Colonic mucosa (tissue), 4 donors: Measurements from ENCODE around the gene OXCT1. TPM values are rescaled to one million over a fixed set of nuclear protein-coding genes. Genes with fewer than 3 reads are reported as not detected.

Experiments used
- DNase-seq: peaks from one replicate; pipeline ENCODE4 v3.0.0-alpha.2; 2020
- H3K27ac ChIP-seq: fragments of 200-600 bp; one replicate; pipeline ENCODE4 v1.8.0; 2021
- H3K27me3 ChIP-seq: fragments of 200-600 bp; one replicate; pipeline ENCODE4 v1.8.0; 2021
- H3K36me3 ChIP-seq: fragments of 200-600 bp; one replicate; pipeline ENCODE4 v1.8.0; 2021
- H3K4me1 ChIP-seq: fragments of 200-600 bp; one replicate; pipeline ENCODE4 v1.8.0; 2021; ENCODE audit warnings: mild to moderate bottlenecking
- H3K4me3 ChIP-seq: fragments of 200-600 bp; one replicate; pipeline ENCODE4 v1.8.0; 2021
- H3K9ac ChIP-seq, 2 donors: one replicate each; pipeline ENCODE4 v1.7.0; 2013; ENCODE audit warnings: control low read depth in 2 of 2, low read depth in 2 of 2, low read length in 2 of 2
- H3K9me3 ChIP-seq: fragments of 200-600 bp; one replicate; pipeline ENCODE4 v1.8.0; 2021
- intact Hi-C: fragments of 100-400 bp; cut with DNase I; formaldehyde crosslinking; loops from one replicate; pipeline ENCODE4 v1.14.1; 2022
- total RNA-seq, 2 donors: library from RNA; stranded (reverse); fragmentation: NEBNext Ultra II Directional in 1 of 2; extraction: Animal tissue kit (Norgen Biotek cat#: 25700) in 1 of 2; gene quantifications; one replicate each; pipeline ENCODE4 v1.2.1, GENCODE V29; 2021
- TF ChIP-seq, protein P1 (sequence below): fragments of 200-600 bp; IDR thresholded peaks from one replicate; pipeline ENCODE4 v1.8.0; 2022; ENCODE audit warnings: antibody characterized with exemption, mild to moderate bottlenecking
- donor health status: healthy.
- donor health status: DM: no; HTN: no; CAD: no.
- donor health status: DM: no; HTN: no; CAD: no.

Gene OXCT1
- total RNA-seq, 2 donors from 2014 or later, result 23.8 to 31.3 TPM

DNA sequence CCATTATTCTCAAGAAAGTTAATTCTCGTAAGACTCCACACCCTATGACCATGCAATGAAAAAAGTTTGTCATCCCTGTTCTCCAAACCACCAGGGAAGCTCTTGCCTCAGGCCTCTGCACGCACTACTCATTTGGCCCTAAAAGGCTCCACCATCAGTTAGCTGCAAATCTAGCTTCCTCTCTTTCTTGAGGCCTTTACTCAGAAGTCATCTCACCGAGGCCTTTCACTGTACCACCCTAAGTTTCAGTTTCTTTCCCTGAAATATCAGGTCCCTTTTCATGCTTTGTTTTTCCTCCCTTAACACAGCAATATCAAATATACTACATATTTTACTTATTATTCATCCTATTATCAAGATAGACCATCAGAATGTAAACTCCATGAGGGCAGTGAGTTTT, 39.1 kb downstream of the OXCT1 start:
- intact Hi-C loops, result loop anchor here (10.0 kb wide), 1 partner anchor 106 kb away; no protein-coding TSS in a partner anchor
- H3K36me3 ChIP-seq, result no peaks in the 10 kb centered on the region
- DNase-seq, result no peak
- H3K4me1 ChIP-seq, result no peaks in the 10 kb centered on the region
- no peaks in the 10 kb centered on the region for H3K27me3 ChIP-seq
- no peaks in the 10 kb centered on the region for H3K9me3 ChIP-seq
- TF ChIP-seq, protein P1, sequence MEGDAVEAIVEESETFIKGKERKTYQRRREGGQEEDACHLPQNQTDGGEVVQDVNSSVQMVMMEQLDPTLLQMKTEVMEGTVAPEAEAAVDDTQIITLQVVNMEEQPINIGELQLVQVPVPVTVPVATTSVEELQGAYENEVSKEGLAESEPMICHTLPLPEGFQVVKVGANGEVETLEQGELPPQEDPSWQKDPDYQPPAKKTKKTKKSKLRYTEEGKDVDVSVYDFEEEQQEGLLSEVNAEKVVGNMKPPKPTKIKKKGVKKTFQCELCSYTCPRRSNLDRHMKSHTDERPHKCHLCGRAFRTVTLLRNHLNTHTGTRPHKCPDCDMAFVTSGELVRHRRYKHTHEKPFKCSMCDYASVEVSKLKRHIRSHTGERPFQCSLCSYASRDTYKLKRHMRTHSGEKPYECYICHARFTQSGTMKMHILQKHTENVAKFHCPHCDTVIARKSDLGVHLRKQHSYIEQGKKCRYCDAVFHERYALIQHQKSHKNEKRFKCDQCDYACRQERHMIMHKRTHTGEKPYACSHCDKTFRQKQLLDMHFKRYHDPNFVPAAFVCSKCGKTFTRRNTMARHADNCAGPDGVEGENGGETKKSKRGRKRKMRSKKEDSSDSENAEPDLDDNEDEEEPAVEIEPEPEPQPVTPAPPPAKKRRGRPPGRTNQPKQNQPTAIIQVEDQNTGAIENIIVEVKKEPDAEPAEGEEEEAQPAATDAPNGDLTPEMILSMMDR, result no peak
- H3K27ac ChIP-seq, result no peak overlapping the region
- H3K9ac ChIP-seq, result no peak overlapping the region
- H3K4me3 ChIP-seq, result no peak overlapping the region

DNA sequence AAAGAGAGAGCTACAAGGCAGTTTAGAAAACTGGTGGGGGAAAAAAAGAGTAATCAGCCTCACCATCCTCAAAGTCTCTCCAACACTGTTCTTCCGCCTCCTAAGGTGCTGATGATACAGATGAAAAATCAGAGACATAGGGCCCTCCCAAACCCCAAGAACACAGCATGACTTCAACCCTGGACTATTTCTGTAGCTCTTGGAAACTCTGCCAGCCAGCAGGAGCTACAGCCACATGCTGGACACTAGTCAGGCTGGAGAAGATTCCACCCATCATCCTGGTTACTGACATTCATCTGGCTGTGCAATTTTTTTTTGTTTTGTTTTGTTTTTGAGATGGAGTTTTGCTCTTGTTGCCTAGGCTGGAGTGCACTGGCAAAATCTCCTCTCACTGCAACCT, 42.4 kb downstream of the OXCT1 start:
- TF ChIP-seq, protein P1, result no peak
- no peaks in the 10 kb centered on the region for H3K4me1 ChIP-seq
- H3K4me3 ChIP-seq, result no peak overlapping the region
- DNase-seq, result no peak
- H3K9ac ChIP-seq, result no peak overlapping the region
- H3K27me3 ChIP-seq, result no peaks in the 10 kb centered on the region
- no peaks in the 10 kb centered on the region for H3K36me3 ChIP-seq
- no peaks in the 10 kb centered on the region for H3K9me3 ChIP-seq
- intact Hi-C loops, result no loop called here
- H3K27ac ChIP-seq, result no peak overlapping the region

DNA sequence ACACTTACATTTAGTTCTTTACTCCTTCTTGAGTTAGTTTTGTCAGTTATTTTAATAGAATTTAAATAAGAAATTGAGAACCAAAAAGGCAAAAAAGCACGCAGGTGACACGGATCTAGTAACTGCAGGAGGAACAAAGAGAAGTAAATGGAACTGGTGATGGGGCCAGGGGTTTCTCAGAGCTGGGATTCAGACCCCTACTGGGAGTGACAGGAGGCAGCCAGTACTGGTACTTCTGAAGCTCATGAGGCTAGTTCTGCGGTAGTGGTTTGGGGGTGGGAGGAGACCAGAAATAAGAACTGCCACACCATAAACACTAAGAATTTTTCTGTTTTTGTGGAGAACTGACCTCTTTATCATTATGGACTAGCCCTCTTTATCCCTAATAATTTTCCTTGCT, 48.2 kb downstream of the OXCT1 start:
- DNase-seq, result no peak
- H3K4me1 ChIP-seq, result no peaks in the 10 kb centered on the region
- H3K9ac ChIP-seq, result no peak overlapping the region
- no peaks in the 10 kb centered on the region for H3K36me3 ChIP-seq
- TF ChIP-seq, protein P1, result no peak
- no peak overlapping the region for H3K27ac ChIP-seq
- intact Hi-C loops, result no loop called here
- H3K9me3 ChIP-seq, result no peaks in the 10 kb centered on the region
- no peaks in the 10 kb centered on the region for H3K27me3 ChIP-seq
- H3K4me3 ChIP-seq, result no peak overlapping the region

DNA sequence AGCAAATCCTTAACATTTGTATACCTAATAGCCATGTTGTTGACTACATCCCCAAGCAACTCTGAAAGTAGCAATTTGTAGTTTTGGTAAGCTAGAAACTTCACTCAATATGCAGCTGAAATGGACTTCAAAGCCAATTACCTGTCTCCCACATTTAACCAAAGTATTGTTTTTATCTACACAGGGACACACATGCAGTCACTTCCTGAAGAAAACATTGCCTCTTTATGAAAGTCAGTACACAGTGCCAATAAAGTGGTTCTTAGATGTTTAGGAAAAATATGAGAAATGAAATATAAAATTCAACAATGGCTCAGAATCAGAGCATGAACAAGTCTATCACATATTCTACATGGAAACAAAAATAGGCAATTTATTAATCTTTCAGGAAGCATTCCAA, 49.2 kb downstream of the OXCT1 start:
- intact Hi-C loops, result no loop called here
- no peaks in the 10 kb centered on the region for H3K36me3 ChIP-seq
- H3K9me3 ChIP-seq, result no peaks in the 10 kb centered on the region
- TF ChIP-seq, protein P1, result no peak
- peaks cover 3% of the 10 kb centered on the region for H3K4me1 ChIP-seq
- H3K4me3 ChIP-seq, result no peak overlapping the region
- no peak overlapping the region for H3K9ac ChIP-seq
- H3K27ac ChIP-seq, result no peak overlapping the region
- H3K27me3 ChIP-seq, result no peaks in the 10 kb centered on the region
- no peak for DNase-seq

DNA sequence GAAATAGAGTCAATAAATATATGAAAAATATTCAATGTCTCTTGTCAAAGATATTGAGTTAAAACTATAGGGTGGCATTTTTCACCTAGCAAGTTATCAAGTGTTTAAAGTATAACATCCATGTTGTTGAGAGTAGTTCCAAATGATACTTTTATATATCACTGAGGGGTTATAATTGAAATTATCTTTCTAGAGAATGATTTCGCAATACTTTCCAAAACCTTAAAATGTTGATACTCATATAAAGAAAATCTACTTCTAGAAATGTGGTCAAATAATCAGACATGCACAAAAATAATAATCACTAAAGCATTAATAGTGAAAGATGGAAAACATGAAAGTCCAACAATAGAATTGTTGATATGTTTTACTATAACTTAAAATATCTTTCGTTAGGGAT, 50.1 kb downstream of the OXCT1 start:
- TF ChIP-seq, protein P1, result no peak
- Histone ChIP-seq H3K4me3 (no peak overlapping the region), H3K27me3 (no peaks in the 10 kb centered on the region), H3K27ac (no peak overlapping the region), H3K4me1 (peaks cover 3% of the 10 kb centered on the region), H3K36me3 (no peaks in the 10 kb centered on the region), H3K9me3 (no peaks in the 10 kb centered on the region), H3K9ac (no peak overlapping the region)
- no peak for DNase-seq
- intact Hi-C loops, result no loop called here
